ENCODE measurements around the gene PORCN.

- no peak for TF ChIP-seq POLR2A (IDR thresholded peaks at IDR 0.05)
- TF ChIP-seq, protein P1, sequence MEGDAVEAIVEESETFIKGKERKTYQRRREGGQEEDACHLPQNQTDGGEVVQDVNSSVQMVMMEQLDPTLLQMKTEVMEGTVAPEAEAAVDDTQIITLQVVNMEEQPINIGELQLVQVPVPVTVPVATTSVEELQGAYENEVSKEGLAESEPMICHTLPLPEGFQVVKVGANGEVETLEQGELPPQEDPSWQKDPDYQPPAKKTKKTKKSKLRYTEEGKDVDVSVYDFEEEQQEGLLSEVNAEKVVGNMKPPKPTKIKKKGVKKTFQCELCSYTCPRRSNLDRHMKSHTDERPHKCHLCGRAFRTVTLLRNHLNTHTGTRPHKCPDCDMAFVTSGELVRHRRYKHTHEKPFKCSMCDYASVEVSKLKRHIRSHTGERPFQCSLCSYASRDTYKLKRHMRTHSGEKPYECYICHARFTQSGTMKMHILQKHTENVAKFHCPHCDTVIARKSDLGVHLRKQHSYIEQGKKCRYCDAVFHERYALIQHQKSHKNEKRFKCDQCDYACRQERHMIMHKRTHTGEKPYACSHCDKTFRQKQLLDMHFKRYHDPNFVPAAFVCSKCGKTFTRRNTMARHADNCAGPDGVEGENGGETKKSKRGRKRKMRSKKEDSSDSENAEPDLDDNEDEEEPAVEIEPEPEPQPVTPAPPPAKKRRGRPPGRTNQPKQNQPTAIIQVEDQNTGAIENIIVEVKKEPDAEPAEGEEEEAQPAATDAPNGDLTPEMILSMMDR (IDR thresholded peaks at IDR 0.05) = no peak
These were observed 49.3 kb upstream of the PORCN start for GRCh38 chrX:48459483-48459882.

All from right lobe of liver (tissue), 4 donors.